A549 (cell line): ENCODE results near the gene CPNE7. TPM values are rescaled to one million over a fixed set of nuclear protein-coding genes. Genes with fewer than 3 reads are reported as not detected.

Experiments
- ATAC-seq, 2 experiments: fragments of 200-7000 bp in 1 of 2; fragments of >200 bp in 1 of 2; cut with Nextera tagmentation in 1 of 2; cut with Tn5 transposase in 1 of 2; 3 replicates each; pipeline versions ENCODE4 v1.8.0 to v1.9.1; 2018 to 2020; ENCODE audit warnings: mild to moderate bottlenecking in 1 of 2, moderate library complexity in 1 of 2
- CTCF ChIA-PET: fragments of 300-600 bp; sonication (Branson Sonifier 250); formaldehyde crosslinking; extraction: SDS; loops from one replicate; lab custom pipeline; 2021; ENCODE audit warnings: antibody characterized with exemption, inconsistent platforms; lab: Yijun Ruan, JAX
- POLR2A ChIA-PET: fragments of 350-600 bp; formaldehyde crosslinking; extraction: SDS; loops from one replicate; lab custom pipeline; 2021; ENCODE audit warnings: antibody characterized with exemption, inconsistent platforms; lab: Yijun Ruan, JAX
- DNase-seq, 2 experiments: peaks; one replicate each; pipeline versions ENCODE4 v3.0.0 to v3.0.0-alpha.2; 2011 to 2016; ENCODE audit warnings: low read depth in 1 of 2, low spot score in 1 of 2
- FAIRE-seq: peaks from 2 replicates; lab custom pipeline; 2011; peaks lifted over from hg19 to GRCh38; lab: Jason Lieb, UNC
- H3K27ac ChIP-seq, 2 experiments: fragments of >200 bp; sonication (Bioruptor Twin); formaldehyde crosslinking; 3 replicates each; pipeline ENCODE4 v1.5.1; 2016 to 2017
- H3K4me1 ChIP-seq: fragments of >200 bp; sonication (Bioruptor Twin); formaldehyde crosslinking; 3 replicates; pipeline ENCODE4 v1.6.1; 2016
- H3K4me2 ChIP-seq: fragments of >200 bp; sonication (Bioruptor Twin); formaldehyde crosslinking; 3 replicates; pipeline ENCODE4 v1.6.1; 2016
- H3K4me3 ChIP-seq: fragments of >200 bp; sonication (Bioruptor Twin); formaldehyde crosslinking; 3 replicates; pipeline ENCODE4 v1.5.1; 2016
- H3K9me3 ChIP-seq: fragments of >200 bp; sonication (Bioruptor Twin); formaldehyde crosslinking; 3 replicates; pipeline ENCODE4 v1.6.1; 2016
- BHLHE40 ChIP-seq: IDR thresholded peaks from 2 replicates; pipeline ENCODE4 v1.6.1; 2012; ENCODE audit warnings: low read depth, low read length, inconsistent platforms
- CHD4 ChIP-seq: fragments of 200-600 bp; sonication (generic); IDR thresholded peaks from 2 replicates; pipeline ENCODE4 v1.6.1; 2016; ENCODE audit warnings: antibody characterized with exemption, mild to moderate bottlenecking, borderline replicate concordance
- FOSB ChIP-seq: fragments of 250-450 bp; sonication (Bioruptor Pico); IDR thresholded peaks from 2 replicates; pipeline ENCODE4 v1.5.0; 2020; ENCODE audit warnings: mild to moderate bottlenecking, moderate library complexity
- HOXB5 ChIP-seq: fragments of 250-450 bp; sonication (Bioruptor Pico); IDR thresholded peaks from 2 replicates; pipeline ENCODE4 v1.5.0; 2020; ENCODE audit warnings: mild to moderate bottlenecking, moderate library complexity
- JUN ChIP-seq, 2 experiments: fragments of >200 bp; sonication (Bioruptor Twin); formaldehyde crosslinking; IDR thresholded peaks; 2 replicates in 1 of 2; 3 replicates in 1 of 2; pipeline ENCODE4 v1.6.1; 2016 to 2017
- MAFK ChIP-seq: fragments of 450-650 bp; IDR thresholded peaks from 2 replicates; pipeline ENCODE4 v1.6.1; 2014; ENCODE audit not compliant: partially characterized antibody
- MAX ChIP-seq: IDR thresholded peaks from 2 replicates; pipeline ENCODE4 v1.6.1; 2012
- PHF8 ChIP-seq: fragments of 200-600 bp; sonication (generic); IDR thresholded peaks from 2 replicates; pipeline ENCODE4 v1.6.1; 2016; ENCODE audit warnings: low read depth, mild to moderate bottlenecking, antibody characterized with exemption, moderate library complexity, borderline replicate concordance
- POLR2AphosphoS2 ChIP-seq: conservative IDR thresholded peaks from 2 replicates; pipeline ENCODE4 v1.6.1; 2012; ENCODE audit warnings: low read length, improper control_type of control experiment, inconsistent platforms
- RARB ChIP-seq: fragments of 250-450 bp; sonication (Bioruptor Pico); IDR thresholded peaks from 2 replicates; pipeline ENCODE4 v1.8.0; 2021; ENCODE audit warnings: mild to moderate bottlenecking, moderate library complexity
- REST ChIP-seq: fragments of 200-600 bp; sonication (generic); IDR thresholded peaks from 2 replicates; pipeline ENCODE4 v1.6.1; 2016; ENCODE audit warnings: antibody characterized with exemption, mild to moderate bottlenecking, moderate library complexity
- RNF2 ChIP-seq: fragments of 200-600 bp; sonication (generic); IDR thresholded peaks from 2 replicates; pipeline ENCODE4 v1.6.1; 2016; ENCODE audit warnings: low read depth, mild to moderate bottlenecking, antibody characterized with exemption, moderate library complexity, borderline replicate concordance
- TP53 ChIP-seq: fragments of 250-450 bp; sonication (Bioruptor Pico); IDR thresholded peaks from 2 replicates; pipeline ENCODE4 v1.5.0; 2021; ENCODE audit warnings: mild to moderate bottlenecking, moderate library complexity
- ZC3H11A ChIP-seq: fragments of 450-650 bp; IDR thresholded peaks from 2 replicates; pipeline ENCODE4 v1.6.1; 2014; ENCODE audit warnings: antibody characterized with exemption, mild to moderate bottlenecking
- WGBS: methylation state at CpG from one replicate; pipeline ENCODE4 v1.1.6; 2017; ENCODE audit errors: missing lambda C conversion rate; 5-methylcytosine and 5-hydroxymethylcytosine counted together
- polyA minus RNA-seq: library from RNA; depleted of rRNA, polyadenylated mRNA; stranded (reverse); fragments of >200 nt; gene quantifications from 2 replicates; pipeline ENCODE4 v1.2.3, GENCODE V29; 2011; rRNA and poly(A)+ RNA removed
- polyA plus RNA-seq, 4 experiments: library from polyadenylated mRNA; depleted of rRNA in 3 of 4; stranded (reverse); fragments of >200 nt; fragmentation: RNase III in 1 of 4; extraction: RNeasy Plus Mini Kit Qiagen cat#74134 plus additional on column Dnase treatment in 1 of 4; gene quantifications; 2 replicates in 3 of 4; 3 replicates in 1 of 4; pipeline ENCODE4 v1.2.3, GENCODE V29; 2011 to 2017

CPNE7 gene
- polyA plus RNA-seq (2011; rRNA removed) (22.8 and 25.8 TPM in 2 replicates), polyA plus RNA-seq (2017; fragmentation: RNase III; extraction: RNeasy Plus Mini Kit Qiagen cat#74134 plus additional on column Dnase treatment) (42.8 to 55.2 TPM (median 45.2 TPM) in 3 replicates), polyA minus RNA-seq (10.0 and 10.4 TPM in 2 replicates)
- polyA plus RNA-seq (2012; cell fraction: cytosol; rRNA removed): 83.9 and 89.9 TPM in 2 replicates
- polyA plus RNA-seq (2012; cell fraction: nucleus; rRNA removed): 1,068 and 1,537 TPM in 2 replicates

- FAIRE-seq: no peak
- ATAC-seq: peak; percentile 43 to 57
- no peak for TF ChIP-seq CHD4
- no peak for TF ChIP-seq HOXB5 (CRISPR knock-in tag)
- TF ChIP-seq JUN (IDR thresholded peaks at IDR 0.05): peak in 1 of 2 experiments; percentile 55; a peak in 2 of 5 replicates
- TF ChIP-seq RNF2: peak; percentile 79
- TF ChIP-seq MAX: peak; percentile 88
- peak; percentile 28; the same call in 1 of the 2 replicates for TF ChIP-seq PHF8
- TF ChIP-seq RARB (CRISPR knock-in tag): no peak
- no peak for TF ChIP-seq TP53 (CRISPR knock-in tag)
- no peak for TF ChIP-seq REST
- no peaks in the 10 kb centered on the region for H3K9me3 ChIP-seq
- ChIA-PET POLR2A (interaction anchor here (0.6 kb wide), 1 partner anchor 111 kb away, joined by 3 read pairs; the partner anchor contains the start of gene CDK10), CTCF (interaction anchor here (0.7 to 2.7 kb wide), 19 partner anchors 10 to 147 kb away, joined by 3 to 17 read pairs (median 4); partner anchors contain the start of gene DPEP1)
- peak within 1 kb of the TSS; percentile 73 for H3K4me3 ChIP-seq
- H3K27ac ChIP-seq: peak within 1 kb of the TSS; percentile 90 to 97
- peak; percentile 32 to 60 for DNase-seq
- WGBS: 0% methylated on average over 9 of the region's 103 CpGs
- H3K4me1 ChIP-seq: peaks cover 15% of the 10 kb centered on the region
- H3K4me2 ChIP-seq: peak within 1 kb of the TSS; percentile 76
Observed at GRCh38 chr16:89575247-89576152, at the start of gene CPNE7. Gene CPNE7 (plus strand): TSS chr16:89575758. CDS start chr16:89575898, 140 bp downstream.

- no peak overlapping the region for H3K4me2 ChIP-seq
- ATAC-seq (no peak), FAIRE-seq (no peak), DNase-seq (no peak)
- CTCF ChIA-PET: interaction anchor here (1.2 to 1.4 kb wide), 4 partner anchors 10 to 36 kb away, joined by 3 to 6 read pairs (median 3); no protein-coding TSS in a partner anchor
- no peaks in the 10 kb centered on the region for H3K9me3 ChIP-seq
- H3K27ac ChIP-seq: no peak overlapping the region
- WGBS: 81% methylated on average over 16 of the region's 16 CpGs
- H3K4me1 ChIP-seq: no peaks in the 10 kb centered on the region
- peak; percentile 85 for TF ChIP-seq MAFK
- no peak for TF ChIP-seq POLR2AphosphoS2
- no peak for TF ChIP-seq BHLHE40
- TF ChIP-seq FOSB (CRISPR knock-in tag): no peak
- no peak for TF ChIP-seq HOXB5 (CRISPR knock-in tag)
- no peak for TF ChIP-seq ZC3H11A
- H3K4me3 ChIP-seq: no peak overlapping the region
- POLR2A ChIA-PET: no interaction called here
Observed at GRCh38 chr16:89529097-89529496, 46.5 kb upstream of the CPNE7 start.
